Psoas muscle (tissue), 8 donors: ENCODE results near the gene SEMA3G. TPM values are rescaled to one million over a fixed set of nuclear protein-coding genes. Genes with fewer than 3 reads are reported as not detected.

Experiments used
- ATAC-seq, 4 donors: fragments of 200-7000 bp; cut with Tn5 transposase; one replicate each; pipeline ENCODE4 v1.9.1; 2020; ENCODE audit warnings: moderate library complexity in 3 of 4, mild to moderate bottlenecking in 2 of 4
- DNase-seq, 2 donors: peaks; one replicate each; pipeline ENCODE4 v3.0.0-alpha.2; 2020
- H3K27ac ChIP-seq: fragments of 200-600 bp; one replicate; pipeline ENCODE4 v1.8.0; 2022
- H3K27me3 ChIP-seq, 3 donors: fragments of 200-600 bp in 1 of 3; one replicate each; pipeline versions ENCODE4 v1.6.1 to v1.8.0; 2013 to 2022; ENCODE audit warnings: low read length in 2 of 3, mild to moderate bottlenecking in 2 of 3, moderate library complexity in 1 of 3; ENCODE audit not compliant: insufficient read depth in 3 of 3
- H3K36me3 ChIP-seq, 2 donors: fragments of 200-600 bp in 1 of 2; one replicate each; pipeline versions ENCODE4 v1.6.1 to v1.8.0; 2013 to 2022; ENCODE audit warnings: low read depth in 1 of 2, mild to moderate bottlenecking in 1 of 2, moderate library complexity in 1 of 2; ENCODE audit not compliant: insufficient read depth in 1 of 2
- H3K4me1 ChIP-seq: fragments of 200-600 bp; one replicate; pipeline ENCODE4 v1.8.0; 2022
- H3K4me3 ChIP-seq: fragments of 200-600 bp; one replicate; pipeline ENCODE4 v1.8.0; 2022; ENCODE audit warnings: mild to moderate bottlenecking
- H3K9me3 ChIP-seq: fragments of 200-600 bp; one replicate; pipeline ENCODE4 v1.8.0; 2022
- whole genome bisulfite sequencing, 3 donors: extraction: QIAGEN DNeasy Blood & Tissue Kit; methylation state at CpG; one replicate each; pipeline versions ENCODE4 v1.1.6 to v1.1.7; 2013; 5-methylcytosine and 5-hydroxymethylcytosine counted together
- intact Hi-C, 2 donors: fragments of 100-400 bp; cut with DNase I; formaldehyde crosslinking; loops; one replicate each; pipeline versions ENCODE4 v1.11.0 to v1.14.2; 2022
- polyA plus RNA-seq, 3 donors: library from polyadenylated mRNA; stranded (reverse); fragments of 200-250 nt; gene quantifications; one replicate each; pipeline ENCODE4 v1.2.3, GENCODE V29; 2013
- total RNA-seq, 4 donors: library from RNA; stranded (reverse); fragmentation: NEBNext Ultra II Directional in 2 of 4; extraction: Animal tissue kit (Norgen Biotek cat#: 25700) in 2 of 4; gene quantifications; one replicate each; pipeline versions ENCODE4 v1.2.1 to v1.2.4, GENCODE V29; 2021 to 2023
- TF ChIP-seq, protein P1 (sequence below): fragments of 200-600 bp; IDR thresholded peaks from one replicate; pipeline ENCODE4 v1.8.0; 2022; ENCODE audit warnings: antibody characterized with exemption
- donor health status: healthy with polysubstance abuse.
- donor health status: DM: no; HTN: no; CAD: no; lungs with moderate emphysema.
- donor health status: Bipolar disorder and iron deficiency.
- donor health status: healthy.
- donor health status: DM: yes; HTN: yes; CAD: no.
- donor health status: DM: no; HTN: no; CAD: no.
- donor health status: DM: no; HTN: no; CAD: no.
- donor health status: DM: yes; HTN: yes; CAD: no.

Gene SEMA3G
- total and polyA plus RNA-seq, 7 donors: 6.0 to 13.8 (median 6.5) TPM

DNA sequence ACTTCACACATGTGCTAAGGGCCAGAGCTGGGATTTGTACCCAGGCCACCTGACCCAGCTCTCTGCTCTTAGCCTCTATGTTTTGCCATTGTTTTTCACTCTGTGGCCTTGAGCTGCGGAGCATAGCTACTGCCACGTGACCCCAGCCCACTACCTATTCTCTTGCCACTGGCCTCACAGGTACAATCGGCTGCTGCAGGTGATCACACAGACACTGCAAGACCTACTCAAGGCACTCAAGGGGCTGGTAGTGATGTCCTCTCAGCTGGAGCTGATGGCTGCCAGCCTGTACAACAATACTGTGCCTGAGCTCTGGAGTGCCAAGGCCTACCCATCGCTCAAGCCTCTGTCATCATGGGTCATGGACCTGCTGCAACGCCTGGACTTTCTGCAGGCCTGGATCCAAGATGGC, 46.2 kb downstream of the SEMA3G start:
- Histone ChIP-seq H3K27me3 (no peaks in the 10 kb centered on the region), H3K36me3 (peaks cover 4 to 39% of the 10 kb centered on the region in 2 donors), H3K4me1 (no peaks in the 10 kb centered on the region), H3K27ac (no peak overlapping the region), H3K9me3 (no peaks in the 10 kb centered on the region), H3K4me3 (no peak overlapping the region)
- DNase-seq: peak; percentile 6 to 30
- TF ChIP-seq, protein P1, sequence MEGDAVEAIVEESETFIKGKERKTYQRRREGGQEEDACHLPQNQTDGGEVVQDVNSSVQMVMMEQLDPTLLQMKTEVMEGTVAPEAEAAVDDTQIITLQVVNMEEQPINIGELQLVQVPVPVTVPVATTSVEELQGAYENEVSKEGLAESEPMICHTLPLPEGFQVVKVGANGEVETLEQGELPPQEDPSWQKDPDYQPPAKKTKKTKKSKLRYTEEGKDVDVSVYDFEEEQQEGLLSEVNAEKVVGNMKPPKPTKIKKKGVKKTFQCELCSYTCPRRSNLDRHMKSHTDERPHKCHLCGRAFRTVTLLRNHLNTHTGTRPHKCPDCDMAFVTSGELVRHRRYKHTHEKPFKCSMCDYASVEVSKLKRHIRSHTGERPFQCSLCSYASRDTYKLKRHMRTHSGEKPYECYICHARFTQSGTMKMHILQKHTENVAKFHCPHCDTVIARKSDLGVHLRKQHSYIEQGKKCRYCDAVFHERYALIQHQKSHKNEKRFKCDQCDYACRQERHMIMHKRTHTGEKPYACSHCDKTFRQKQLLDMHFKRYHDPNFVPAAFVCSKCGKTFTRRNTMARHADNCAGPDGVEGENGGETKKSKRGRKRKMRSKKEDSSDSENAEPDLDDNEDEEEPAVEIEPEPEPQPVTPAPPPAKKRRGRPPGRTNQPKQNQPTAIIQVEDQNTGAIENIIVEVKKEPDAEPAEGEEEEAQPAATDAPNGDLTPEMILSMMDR: no peak
- 85 to 91% (median 85%) methylated on average over 5 of the region's 5 CpGs for WGBS, 3 donors
- ATAC-seq: no peak
- intact Hi-C loops: no loop called here

DNA sequence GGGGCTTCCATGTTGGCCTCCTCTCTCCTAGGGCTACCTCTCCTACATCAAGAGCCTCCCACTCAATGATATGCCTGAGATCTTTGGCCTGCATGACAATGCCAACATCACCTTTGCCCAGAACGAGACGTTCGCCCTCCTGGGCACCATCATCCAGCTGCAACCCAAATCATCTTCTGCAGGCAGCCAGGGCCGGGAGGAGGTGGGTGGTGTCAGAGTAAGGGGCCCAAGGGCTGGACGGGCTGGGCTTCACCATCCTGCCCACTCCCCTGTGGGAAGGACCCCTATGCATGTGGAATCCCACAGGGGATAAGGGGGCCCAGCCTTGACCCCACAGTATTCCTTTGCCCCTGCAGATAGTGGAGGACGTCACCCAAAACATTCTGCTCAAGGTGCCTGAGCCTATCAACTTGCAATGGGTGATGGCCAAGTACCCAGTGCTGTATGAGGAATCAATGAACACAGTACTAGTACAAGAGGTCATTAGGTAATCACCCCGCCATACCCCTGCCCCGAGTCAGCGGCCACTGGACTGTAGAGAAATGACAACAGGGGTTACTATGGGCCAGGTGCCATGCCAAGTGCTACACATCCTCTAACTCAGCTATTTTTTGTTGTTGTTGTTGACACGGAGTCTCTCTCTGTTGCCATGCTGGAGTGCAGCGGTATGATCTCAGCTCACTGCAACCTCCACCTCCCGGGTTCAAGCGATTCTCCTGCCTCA, 47.1 kb downstream of the SEMA3G start:
- 82 to 86% (median 84%) methylated on average over 13 of the region's 13 CpGs for WGBS, 3 donors
- peak; percentile 10 to 36 for DNase-seq
- TF ChIP-seq, protein P1: no peak
- Histone ChIP-seq H3K27me3 (no peaks in the 10 kb centered on the region), H3K4me3 (no peak overlapping the region), H3K36me3 (peaks cover 2 to 39% of the 10 kb centered on the region in 2 donors), H3K9me3 (no peaks in the 10 kb centered on the region), H3K4me1 (no peaks in the 10 kb centered on the region), H3K27ac (no peak overlapping the region)
- peak in 1 of 4 donors; percentile 25 for ATAC-seq
- intact Hi-C loops: no loop called here

DNA sequence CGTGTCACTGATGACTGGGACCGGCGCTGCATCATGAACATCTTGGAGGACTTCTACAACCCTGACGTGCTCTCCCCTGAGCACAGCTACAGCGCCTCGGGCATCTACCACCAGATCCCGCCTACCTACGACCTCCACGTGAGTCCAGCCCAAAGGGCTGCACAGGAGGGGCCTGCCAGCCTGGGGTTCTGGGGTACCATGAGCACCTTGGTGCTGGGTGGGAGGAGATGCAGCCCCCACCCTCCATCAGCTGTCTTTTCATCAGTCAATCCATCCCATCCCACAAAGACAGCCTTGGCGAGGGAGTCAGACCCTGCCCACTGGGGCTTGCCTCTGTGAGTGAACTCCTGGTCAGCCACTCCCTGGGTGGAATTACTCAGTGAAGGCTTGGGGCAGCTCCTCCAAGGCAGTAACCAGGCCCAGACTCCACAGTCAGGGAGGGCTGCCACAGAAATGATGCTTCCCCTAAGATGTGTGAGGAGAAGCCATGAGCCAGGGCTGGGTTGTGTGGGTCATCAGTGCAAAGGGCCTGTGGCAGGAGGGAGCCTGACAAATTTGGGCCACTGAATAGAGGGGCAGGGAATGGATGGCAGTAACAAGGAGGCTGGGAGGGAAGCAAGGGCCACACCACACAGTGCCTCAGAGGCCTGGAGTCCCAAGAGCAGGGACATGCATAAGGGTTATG, 47.9 kb downstream of the SEMA3G start:
- DNase-seq: peak; percentile 7 to 38
- H3K4me1 ChIP-seq: no peaks in the 10 kb centered on the region
- H3K4me3 ChIP-seq: no peak overlapping the region
- no peak overlapping the region for H3K27ac ChIP-seq
- no peaks in the 10 kb centered on the region for H3K9me3 ChIP-seq
- intact Hi-C loops: no loop called here
- H3K36me3 ChIP-seq: peaks cover 0 to 36% of the 10 kb centered on the region in 2 donors
- TF ChIP-seq, protein P1: no peak
- no peaks in the 10 kb centered on the region for H3K27me3 ChIP-seq
- no peak for ATAC-seq
- 83 to 93% (median 89%) methylated on average over 9 to 10 of the region's 10 CpGs for WGBS, 3 donors

DNA sequence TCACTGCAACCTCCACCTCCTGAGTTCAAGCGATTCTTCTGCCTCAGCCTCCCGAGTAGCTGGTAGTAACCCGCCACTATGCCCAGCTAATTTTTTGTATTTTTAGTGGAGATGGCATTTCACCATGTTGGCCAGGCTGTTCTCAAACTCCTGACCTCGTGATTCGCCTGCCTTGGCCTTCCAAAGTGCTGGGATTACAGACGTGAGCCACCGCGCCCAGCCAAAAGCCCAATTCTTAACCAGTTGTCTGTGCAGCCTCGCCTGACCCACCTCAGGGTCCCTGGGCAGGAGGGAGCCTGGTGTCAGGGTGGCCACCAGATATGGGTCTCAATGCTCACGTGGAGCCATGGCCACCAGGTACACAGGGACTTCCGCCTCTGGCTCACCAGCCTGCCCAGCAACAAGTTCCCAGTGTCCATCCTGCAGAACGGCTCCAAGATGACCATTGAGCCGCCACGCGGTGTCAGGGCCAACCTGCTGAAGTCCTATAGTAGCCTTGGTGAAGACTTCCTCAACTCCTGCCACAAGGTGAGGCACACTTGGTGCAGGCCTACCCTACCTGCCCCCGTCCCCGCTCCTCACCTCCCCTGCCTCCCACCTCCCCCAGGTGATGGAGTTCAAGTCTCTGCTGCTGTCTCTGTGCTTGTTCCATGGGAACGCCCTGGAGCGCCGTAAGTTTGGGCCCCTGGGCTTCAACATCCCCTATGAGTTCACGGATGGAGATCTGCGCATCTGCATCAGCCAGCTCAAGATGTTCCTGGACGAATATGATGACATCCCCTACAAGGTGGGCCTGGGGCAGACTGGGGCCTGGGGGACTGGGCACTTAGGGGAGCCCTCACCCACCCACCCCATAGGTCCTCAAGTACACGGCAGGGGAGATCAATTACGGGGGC, 48.6 kb downstream of the SEMA3G start:
- ATAC-seq (no peak), DNase-seq (peak; percentile 6 to 33)
- 89 to 94% (median 92%) methylated on average over 25 of the region's 25 CpGs for WGBS, 3 donors
- Histone ChIP-seq H3K9me3 (no peaks in the 10 kb centered on the region), H3K4me1 (no peaks in the 10 kb centered on the region), H3K4me3 (no peak overlapping the region), H3K27ac (no peak overlapping the region), H3K27me3 (no peaks in the 10 kb centered on the region), H3K36me3 (peaks cover 0 to 36% of the 10 kb centered on the region in 2 donors)
- intact Hi-C loops: no loop called here
- TF ChIP-seq, protein P1: no peak
